Epithelial cell of esophagus (primary cell): ENCODE data around the gene CNN2.

Source experiments
- DNase-seq: peaks from one replicate; pipeline ENCODE4 v3.0.0; 2010; ENCODE audit warnings: low read depth
- H3K4me3 ChIP-seq: 2 replicates; pipeline ENCODE4 v1.5.1; 2011; ENCODE audit warnings: mild to moderate bottlenecking, low read length, control low read depth
- CTCF ChIP-seq: IDR thresholded peaks from 2 replicates; pipeline ENCODE4 v1.5.1; 2011; ENCODE audit warnings: low read depth, mild to moderate bottlenecking, low read length, control low read depth, inconsistent platforms; ENCODE audit not compliant: insufficient read depth; ENCODE audit errors: missing control alignments

The CNN2 gene

GRCh38 chr19:986083-986482 lies 40.3 kb upstream of the CNN2 start:
- TF ChIP-seq CTCF, result no peak
- DNase-seq, result no peak
- no peak overlapping the region for H3K4me3 ChIP-seq

- no peak overlapping the region for H3K4me3 ChIP-seq
- TF ChIP-seq CTCF, result no peak
- DNase-seq, result no peak
Observed at GRCh38 chr19:988081-988480, 38.3 kb upstream of the CNN2 start.

GRCh38 chr19:988510-988909 lies 37.9 kb upstream of the CNN2 start:
- DNase-seq, result no peak
- TF ChIP-seq CTCF, result no peak
- no peak overlapping the region for H3K4me3 ChIP-seq

GRCh38 chr19:989381-990081 lies 36.9 kb upstream of the CNN2 start:
- TF ChIP-seq CTCF, result no peak
- no peak for DNase-seq
- no peak overlapping the region for H3K4me3 ChIP-seq

- DNase-seq, result no peak
- TF ChIP-seq CTCF, result no peak
- H3K4me3 ChIP-seq, result no peak overlapping the region
Observed at GRCh38 chr19:990119-990571, 36.3 kb upstream of the CNN2 start.

GRCh38 chr19:990746-991145 lies 35.7 kb upstream of the CNN2 start:
- DNase-seq, result no peak
- TF ChIP-seq CTCF, result no peak
- H3K4me3 ChIP-seq, result no peak overlapping the region
